DOHH2 (cell line): ENCODE data around the gene CCDC12.
A peak's percentile ranks its signal among the peaks of the same experiment; 100 is the strongest.

Experiments used
- H3F3A ChIP-seq: fragments of 200-600 bp; sonication (generic), shearing (Covaris generic); 2 replicates; pipeline ENCODE4 v1.6.0; 2016; ENCODE audit warnings: antibody characterized with exemption, mild to moderate bottlenecking; ENCODE audit not compliant: control insufficient read depth, insufficient read depth
- H3K27ac ChIP-seq: fragments of 200-600 bp; sonication (generic); 2 replicates; pipeline ENCODE4 v1.5.1; 2014; ENCODE audit warnings: low read depth, mild to moderate bottlenecking, low read length, moderate library complexity
- H3K27me3 ChIP-seq: fragments of 200-600 bp; sonication (generic); 2 replicates; pipeline ENCODE4 v1.6.1; 2014; ENCODE audit warnings: mild to moderate bottlenecking, low read length, mixed read lengths; ENCODE audit not compliant: control insufficient read depth
- H3K36me3 ChIP-seq: fragments of 200-600 bp; sonication (generic); 2 replicates; pipeline ENCODE4 v1.6.1; 2014; ENCODE audit warnings: mild to moderate bottlenecking, low read length, moderate library complexity, mixed read lengths; ENCODE audit not compliant: control insufficient read depth
- H3K4me1 ChIP-seq: fragments of 200-600 bp; sonication (generic); 2 replicates; pipeline ENCODE4 v1.6.1; 2014; ENCODE audit warnings: mild to moderate bottlenecking, low read length, mixed read lengths; ENCODE audit not compliant: control insufficient read depth
- H3K4me2 ChIP-seq: fragments of 200-600 bp; sonication (generic); 2 replicates; pipeline ENCODE4 v1.6.0; 2014; ENCODE audit warnings: mild to moderate bottlenecking, low read length, moderate library complexity
- H3K4me3 ChIP-seq: fragments of 200-600 bp; sonication (generic); 2 replicates; pipeline ENCODE4 v1.5.1; 2014; ENCODE audit warnings: mild to moderate bottlenecking, low read length, mixed read lengths
- H3K79me2 ChIP-seq: fragments of 200-600 bp; sonication (generic); 2 replicates; pipeline ENCODE4 v1.6.1; 2014; ENCODE audit warnings: mild to moderate bottlenecking, low read length, mixed read lengths; ENCODE audit not compliant: control insufficient read depth
- H3K9me2 ChIP-seq: fragments of 200-600 bp; sonication (generic); replicated peaks from 2 replicates; pipeline ENCODE4 v1.6.1; 2014; ENCODE audit warnings: mild to moderate bottlenecking, low read length, mixed read lengths; ENCODE audit not compliant: control insufficient read depth
- H3K9me3 ChIP-seq: fragments of 200-600 bp; sonication (generic); 2 replicates; pipeline ENCODE4 v1.6.1; 2014; ENCODE audit warnings: antibody characterized with exemption, low read length, mixed read lengths; ENCODE audit not compliant: control insufficient read depth, insufficient read depth
- H4K20me1 ChIP-seq: fragments of 200-600 bp; sonication (generic); 2 replicates; pipeline ENCODE4 v1.6.0; 2014; ENCODE audit warnings: low read depth, mild to moderate bottlenecking, antibody characterized with exemption, low read length, moderate library complexity; ENCODE audit not compliant: control insufficient read depth, insufficient read depth
- CTCF ChIP-seq: fragments of 200-600 bp; sonication (generic); IDR thresholded peaks from one replicate; pipeline ENCODE4 v1.5.1; 2014; ENCODE audit warnings: antibody characterized with exemption, mild to moderate bottlenecking, low read depth, low read length; ENCODE audit not compliant: poor library complexity, severe bottlenecking
- EZH2phosphoT487 ChIP-seq: fragments of 200-600 bp; sonication (generic); IDR thresholded peaks from 2 replicates; pipeline ENCODE4 v1.6.1; 2017; ENCODE audit warnings: borderline replicate concordance, mild to moderate bottlenecking, antibody characterized with exemption, low read length, moderate library complexity, mixed read lengths

The CCDC12 gene

GRCh38 chr3:46893146-46893748, 83.3 kb downstream of the CCDC12 start:
- Histone ChIP-seq H3K9me3 (no peaks in the 10 kb centered on the region), H3K4me3 (no peak overlapping the region), H4K20me1 (no peaks in the 10 kb centered on the region), H3K4me1 (peaks cover 12% of the 10 kb centered on the region), H3K36me3 (no peaks in the 10 kb centered on the region), H3K27me3 (peaks cover 42% of the 10 kb centered on the region), H3K27ac (no peak overlapping the region), H3F3A (no peaks in the 10 kb centered on the region), H3K79me2 (no peaks in the 10 kb centered on the region), H3K9me2 (no peaks in the 10 kb centered on the region), H3K4me2 (no peak overlapping the region; the same call in 1 of the 2 replicates)
- TF ChIP-seq EZH2phosphoT487 (no peak), CTCF (no peak)

GRCh38 chr3:46892285-46893145, 84.0 kb downstream of the CCDC12 start:
- TF ChIP-seq EZH2phosphoT487 (peak; percentile 91; the same call in 1 of the 2 replicates), CTCF (no peak)
- H3K4me3 ChIP-seq: peak overlapping the region; percentile 13; the same call in 1 of the 2 replicates
- H3K27me3 ChIP-seq: peaks cover 38% of the 10 kb centered on the region
- no peaks in the 10 kb centered on the region for H3K36me3 ChIP-seq
- no peaks in the 10 kb centered on the region for H3K9me2 ChIP-seq
- no peaks in the 10 kb centered on the region for H3K79me2 ChIP-seq
- peak overlapping the region; percentile 42 for H3K4me2 ChIP-seq
- H4K20me1 ChIP-seq: no peaks in the 10 kb centered on the region
- no peaks in the 10 kb centered on the region for H3F3A ChIP-seq
- no peak overlapping the region for H3K27ac ChIP-seq
- peaks cover 7% of the 10 kb centered on the region; the same call in 1 of the 2 replicates for H3K4me1 ChIP-seq
- H3K9me3 ChIP-seq: no peaks in the 10 kb centered on the region

- H3K27ac ChIP-seq: no peak overlapping the region
- no peaks in the 10 kb centered on the region for H3K9me3 ChIP-seq
- H3K9me2 ChIP-seq: no peaks in the 10 kb centered on the region
- no peaks in the 10 kb centered on the region for H3K36me3 ChIP-seq
- no peaks in the 10 kb centered on the region for H3K79me2 ChIP-seq
- peaks cover 7% of the 10 kb centered on the region; the same call in 1 of the 2 replicates for H3K4me1 ChIP-seq
- TF ChIP-seq EZH2phosphoT487: no peak
- no peak for TF ChIP-seq CTCF
- H3K4me2 ChIP-seq: no peak overlapping the region
- H4K20me1 ChIP-seq: no peaks in the 10 kb centered on the region
- no peak overlapping the region for H3K4me3 ChIP-seq
- H3K27me3 ChIP-seq: peaks cover 35% of the 10 kb centered on the region
- H3F3A ChIP-seq: no peaks in the 10 kb centered on the region
Measured at GRCh38 chr3:46891132-46891531, 85.4 kb downstream of the CCDC12 start.
